Measurements from ENCODE around the gene SNX30.

SNX30 gene

DNA sequence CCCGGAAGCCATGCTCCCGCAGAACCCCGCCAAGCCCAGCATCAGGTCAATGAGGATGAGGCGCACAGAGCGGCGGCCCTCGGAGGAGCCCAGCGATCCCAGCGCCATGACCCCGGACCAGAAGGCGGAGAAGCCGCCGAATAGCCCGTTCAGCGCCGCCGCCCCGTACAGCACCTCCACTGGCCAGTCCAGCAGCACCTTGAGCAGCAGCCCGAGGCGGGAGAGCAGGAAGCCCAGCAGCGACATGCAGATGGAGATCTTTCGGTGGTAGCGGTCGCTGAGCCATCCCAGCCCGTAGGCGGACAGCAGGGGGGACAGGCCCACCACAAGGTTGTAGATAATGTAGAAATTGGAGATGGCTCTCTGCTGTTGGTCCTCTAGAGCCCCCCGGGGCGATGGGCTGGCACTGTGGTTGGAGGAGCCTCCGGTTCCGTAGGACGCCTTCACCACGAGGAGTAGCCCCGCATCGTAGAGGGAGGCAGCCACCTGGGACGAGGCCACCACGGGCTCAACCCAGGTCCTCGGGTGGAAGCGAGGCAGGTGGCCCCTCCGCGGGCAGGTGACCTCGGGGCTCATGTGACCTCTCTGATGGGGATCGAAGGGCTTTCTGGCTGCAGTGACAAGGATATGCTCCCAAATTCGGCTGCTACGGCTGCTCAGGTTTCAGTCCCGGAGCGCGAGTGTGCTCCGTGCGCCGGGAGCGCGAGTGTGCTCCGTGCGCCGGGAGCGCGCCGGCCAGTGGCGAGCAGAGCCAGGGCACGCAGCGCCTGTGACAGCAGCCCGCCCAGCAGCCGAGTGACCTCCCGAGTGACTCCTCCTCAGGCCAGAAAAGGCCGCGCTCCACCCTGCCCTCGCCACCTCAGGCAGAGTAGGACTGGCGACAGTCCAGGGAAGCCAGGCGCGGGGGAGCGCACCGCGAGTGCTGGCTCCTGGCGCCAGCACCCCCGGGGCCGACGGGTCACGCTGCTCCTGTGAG is 139.8 kb downstream of the SNX30 start, which contains the start of gene SLC46A2:
Gene SLC46A2, minus strand, starts transcription at position 771 of the 976 bp plus-strand sequence. Its CDS starts 195 bp downstream, at position 576.
- DNase-seq, result no peak

DNA sequence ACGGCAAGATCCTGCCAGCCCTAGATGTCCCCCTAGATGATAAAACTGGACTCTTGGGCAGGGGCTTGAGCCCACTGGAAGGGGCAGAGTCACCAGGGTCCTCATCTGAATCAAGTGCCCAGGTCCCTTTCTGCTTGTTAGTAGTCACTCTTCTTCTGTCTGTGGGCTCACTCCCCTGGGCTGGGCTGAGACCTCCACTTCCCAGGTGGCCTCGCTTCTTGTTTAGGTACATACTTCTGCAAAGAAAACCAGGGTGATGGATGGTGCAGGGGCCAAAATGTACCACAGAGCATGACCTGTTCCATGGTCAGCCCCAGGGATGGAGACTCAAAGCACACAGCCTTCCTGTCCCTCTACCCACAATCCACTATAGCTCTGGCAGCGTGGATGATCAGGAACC is 141.0 kb downstream of the SNX30 start:
- no peak for DNase-seq

DNA sequence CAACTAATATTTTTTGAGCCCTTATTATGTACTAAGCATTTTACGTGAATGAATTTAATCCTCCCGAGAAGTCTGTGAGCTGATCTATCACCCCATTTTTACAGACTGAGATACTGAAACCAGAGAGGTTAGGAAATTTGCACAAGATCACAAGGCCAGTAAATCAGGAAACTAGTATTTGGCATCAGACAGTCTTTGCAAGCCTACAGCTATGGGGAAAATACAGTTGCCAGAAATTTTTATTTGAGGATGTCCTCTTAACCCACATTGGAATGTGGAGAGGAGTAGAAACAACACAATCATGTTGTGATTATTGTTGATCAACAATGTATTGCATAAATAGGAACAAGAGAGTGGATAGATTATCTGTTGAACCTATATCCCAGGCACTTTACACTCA is 142.4 kb downstream of the SNX30 start:
- DNase-seq, result no peak

DNA sequence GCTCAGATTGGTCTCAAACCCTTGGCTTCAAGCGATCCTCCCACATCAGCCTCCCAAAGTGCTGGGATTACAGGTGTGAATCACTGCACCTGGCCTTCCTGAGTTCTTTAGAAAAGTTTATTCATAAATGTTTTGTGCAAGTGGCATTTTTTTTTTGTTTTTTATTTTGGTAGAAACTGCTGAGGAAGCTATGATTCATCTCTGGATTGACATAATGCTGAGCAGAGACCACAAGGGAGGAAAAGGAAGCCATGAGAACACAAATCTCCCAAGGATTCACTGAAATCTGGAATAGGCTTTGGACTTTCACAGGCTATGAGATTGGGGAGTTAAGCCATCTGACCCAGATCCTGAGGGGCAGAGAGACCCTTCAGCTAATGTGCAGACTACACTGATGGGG is 143.5 kb downstream of the SNX30 start:
- DNase-seq, result no peak

DNA sequence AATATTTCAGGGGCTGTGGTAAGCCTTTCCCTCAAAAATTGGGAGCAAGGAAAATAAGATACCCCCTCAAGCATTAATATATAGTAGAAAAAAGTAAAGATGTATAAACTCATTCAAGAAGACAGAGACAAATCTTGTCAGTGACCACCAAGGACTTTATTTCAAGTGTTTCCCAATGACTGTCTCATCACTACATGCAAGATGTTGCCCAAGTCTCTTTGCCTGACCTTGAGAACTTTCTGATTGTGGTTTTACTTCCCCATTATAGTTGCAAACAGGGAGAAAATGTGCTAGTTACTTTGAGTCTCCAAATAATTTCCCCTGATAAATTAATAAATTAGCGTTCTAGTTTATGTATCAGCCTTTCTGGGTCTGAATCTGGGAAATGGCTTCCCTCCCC is 144.1 kb downstream of the SNX30 start:
- DNase-seq, result no peak

DNA sequence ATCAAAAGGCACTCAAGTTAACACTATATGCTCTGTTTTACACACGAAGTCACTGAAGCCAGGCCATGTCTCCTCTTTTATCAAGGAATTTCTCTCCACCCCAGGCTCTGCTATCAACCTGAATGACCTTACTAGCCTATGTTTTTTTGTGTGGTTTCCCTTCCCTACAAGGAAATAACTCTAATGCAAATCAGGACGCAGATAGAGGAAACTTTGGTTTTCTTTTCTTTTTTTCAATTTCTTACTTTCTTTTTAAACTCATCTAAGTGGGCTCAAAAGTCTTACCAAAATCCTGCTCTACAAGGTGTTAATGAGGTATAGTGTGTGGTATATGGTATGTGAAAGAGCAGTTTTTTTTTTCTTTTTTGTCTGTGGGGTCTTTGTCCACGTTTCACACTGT is 145.6 kb downstream of the SNX30 start:
- DNase-seq, result no peak

DNA sequence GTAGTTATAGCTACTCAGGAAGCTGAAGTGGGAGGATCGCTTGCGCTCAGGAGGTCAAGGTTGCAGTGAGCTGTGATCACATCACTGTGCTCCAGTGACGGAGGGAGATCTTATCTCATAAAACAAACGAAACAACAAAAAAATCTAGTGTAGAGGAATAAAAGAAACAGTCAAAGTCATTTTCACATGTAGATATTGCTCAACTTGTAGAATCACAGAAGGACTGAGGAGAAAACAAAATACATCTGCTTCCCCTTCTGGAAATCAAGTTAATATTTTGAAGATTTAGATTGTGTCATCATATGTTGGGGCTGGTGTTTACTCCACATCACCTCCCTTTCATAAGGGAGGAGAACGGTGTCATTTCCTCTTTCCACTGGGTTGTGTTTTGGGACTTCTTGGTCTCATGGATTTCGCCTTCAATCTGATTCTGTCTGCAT is 148.3 kb downstream of the SNX30 start:
- no peak for DNase-seq

DNA sequence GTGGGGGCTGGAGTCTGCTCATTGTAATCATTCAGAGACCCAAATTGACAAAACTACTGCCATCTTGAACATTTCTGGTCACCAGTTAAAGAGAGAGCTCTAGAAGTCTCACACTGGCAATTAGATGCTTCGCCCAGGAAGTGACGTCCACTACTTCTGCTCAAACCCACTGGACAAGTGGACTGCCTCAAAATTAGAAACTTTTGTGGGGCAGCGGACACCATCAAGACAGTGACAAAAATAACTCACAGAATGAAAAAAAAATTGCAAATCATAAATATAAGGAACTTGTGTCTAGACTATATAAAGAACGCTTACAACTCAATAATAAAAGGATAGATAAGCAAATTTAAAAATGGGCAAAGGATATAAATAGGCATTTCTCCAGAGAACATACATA is 149.9 kb downstream of the SNX30 start:
- DNase-seq, result no peak

DNA sequence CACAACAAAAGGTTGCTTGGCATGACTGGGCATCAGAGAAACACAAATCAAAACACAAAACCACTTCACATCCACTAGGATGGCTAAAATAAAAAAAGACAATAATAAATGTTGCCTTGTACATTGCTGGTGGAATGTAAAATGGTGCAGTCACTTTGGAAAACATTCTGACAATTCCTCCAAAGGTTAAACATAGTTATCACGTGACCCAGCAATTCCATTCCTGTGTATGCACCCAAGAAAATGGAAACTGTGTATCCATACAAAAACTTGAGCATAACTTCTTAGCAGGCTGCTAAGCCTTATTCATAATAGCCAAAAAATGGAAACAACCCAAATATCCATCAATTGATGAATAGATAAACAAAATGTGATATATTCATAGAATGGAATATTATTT is 150.3 kb downstream of the SNX30 start:
- DNase-seq, result no peak

DNA sequence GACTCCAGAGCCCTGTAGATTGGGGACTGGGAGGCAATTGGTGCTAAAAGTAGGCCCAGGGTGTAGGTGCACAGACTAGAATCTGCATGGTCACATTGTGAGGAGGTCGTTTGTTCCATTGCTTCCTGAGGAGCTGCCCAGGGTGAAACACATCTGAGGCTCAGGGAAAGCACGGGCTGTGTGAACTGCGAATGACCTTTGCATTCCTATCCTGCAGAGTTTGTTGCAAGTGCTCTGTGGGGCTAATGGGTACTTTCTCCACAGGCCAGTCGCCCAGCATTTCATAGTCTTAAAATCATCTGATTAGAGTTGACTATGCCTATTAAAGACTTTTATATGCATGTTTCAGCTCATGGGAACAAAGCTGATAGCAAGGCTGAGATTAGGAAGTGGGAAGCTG is 154.5 kb downstream of the SNX30 start:
- no peak for DNase-seq

DNA sequence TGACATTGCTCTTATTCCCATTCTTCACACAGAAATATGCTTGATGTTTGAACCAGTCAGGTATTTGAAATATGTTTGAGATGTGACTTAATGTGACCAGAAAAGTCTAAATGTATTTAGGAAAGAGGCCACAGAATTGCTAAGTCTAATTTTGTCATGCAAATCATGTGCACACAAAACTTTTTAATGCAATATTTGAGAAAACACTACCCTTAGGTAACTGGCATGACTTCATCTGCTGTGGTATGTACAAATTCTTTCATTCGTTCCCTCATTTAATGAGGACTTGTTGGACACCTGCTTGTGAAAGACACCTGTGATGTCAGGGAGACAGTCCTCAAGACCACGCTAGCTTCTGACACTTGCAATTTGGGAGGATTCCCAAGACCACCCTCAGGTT is 161.2 kb downstream of the SNX30 start:
- no peak for DNase-seq

DNA sequence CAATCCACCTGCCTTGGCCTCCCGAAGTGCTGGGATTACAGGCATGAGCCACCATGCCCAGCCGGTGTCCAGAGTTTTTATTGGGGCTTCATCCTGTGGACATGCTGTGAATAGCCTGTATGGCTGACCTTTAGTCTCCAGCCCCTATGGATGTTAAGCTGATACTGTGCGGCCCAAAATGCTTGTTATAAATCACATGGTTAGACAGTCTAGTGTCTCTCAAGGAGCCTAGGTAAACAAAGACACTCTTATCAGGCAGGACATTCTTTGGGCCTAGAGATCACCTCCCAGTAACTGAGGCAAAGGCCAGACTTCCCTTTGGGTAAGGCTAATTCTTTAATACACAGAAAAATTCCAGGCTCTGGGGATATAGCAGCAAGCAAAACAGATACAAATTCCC is 162.1 kb downstream of the SNX30 start:
- DNase-seq, result no peak

DNA sequence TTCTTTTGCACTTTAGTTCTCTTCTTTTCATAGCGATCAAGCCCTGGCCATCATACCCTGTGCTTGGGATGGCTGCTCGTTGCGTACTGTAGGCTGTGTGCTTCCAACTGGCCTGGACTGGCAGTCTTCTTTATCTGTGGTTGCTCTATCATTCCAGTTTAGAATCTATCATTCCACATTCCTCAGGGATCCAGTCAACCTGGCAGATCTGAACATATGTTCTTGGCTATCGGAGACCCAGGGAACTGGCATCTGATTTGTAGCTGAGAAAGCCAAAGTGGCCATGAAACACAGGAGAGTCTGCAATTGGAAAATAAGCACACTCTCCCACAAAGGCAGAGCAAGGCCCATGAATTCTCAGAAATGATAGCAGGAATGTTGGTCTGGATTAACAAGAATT is 162.8 kb downstream of the SNX30 start:
- DNase-seq, result no peak

DNA sequence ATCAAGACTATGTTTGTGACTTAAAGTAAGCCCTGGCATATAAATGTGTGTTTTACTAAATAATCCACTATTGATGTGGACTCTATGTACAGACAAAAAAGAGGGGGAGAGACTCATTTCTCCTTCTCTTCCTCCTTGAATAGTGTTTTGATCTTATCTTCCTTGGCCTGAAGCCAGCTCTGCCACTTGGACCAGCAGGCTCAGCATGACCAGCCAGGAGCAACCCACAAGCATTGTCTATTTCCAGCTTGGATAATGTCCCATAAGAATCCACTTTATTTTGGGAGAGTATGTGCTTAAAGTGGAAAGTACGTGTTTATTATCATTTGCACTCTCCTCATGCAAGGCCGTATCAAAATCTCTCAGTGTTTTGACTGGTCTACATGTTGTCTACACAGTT is 164.0 kb downstream of the SNX30 start:
- DNase-seq, result no peak

DNA sequence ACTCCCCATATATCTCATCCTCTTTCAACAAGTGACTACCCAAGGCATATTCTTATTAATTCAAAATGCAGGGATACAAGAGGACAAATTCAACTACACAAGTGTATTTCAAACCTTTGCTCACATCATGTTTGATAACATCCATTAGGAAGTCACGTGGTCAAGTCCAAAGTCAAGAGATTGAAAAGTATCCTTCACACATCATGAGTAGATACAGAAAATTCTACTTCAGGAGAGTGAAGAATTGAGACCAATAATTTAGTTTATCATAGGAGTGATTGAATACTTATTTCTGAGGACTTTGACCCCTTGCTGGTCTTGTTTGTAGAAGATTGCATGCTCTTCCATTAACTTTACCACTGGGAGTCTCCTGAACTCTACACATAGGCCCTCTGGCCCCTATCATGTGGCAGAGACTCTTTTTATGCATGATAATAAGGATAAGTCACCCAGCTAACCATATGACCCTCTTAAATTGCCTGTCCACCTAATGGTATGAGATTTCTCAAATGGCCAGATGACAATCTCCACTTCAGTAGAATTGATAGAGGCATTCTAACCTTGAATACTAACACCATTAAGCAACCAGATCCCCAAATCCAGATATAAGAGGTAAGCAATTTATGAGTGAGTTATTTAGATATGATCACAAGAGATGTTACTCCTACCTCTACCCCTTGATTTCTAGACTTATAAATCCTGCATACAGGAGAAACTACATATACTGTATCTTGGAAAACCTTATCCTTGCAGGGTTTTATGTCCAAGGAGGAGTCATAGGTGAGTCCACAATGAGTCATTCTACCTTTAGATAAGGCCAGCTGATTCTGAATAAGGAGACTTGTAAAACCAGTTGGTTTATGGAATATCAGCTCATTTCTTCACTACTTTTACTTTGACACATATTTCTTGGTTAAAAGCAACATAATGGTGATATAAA is 166.8 kb downstream of the SNX30 start:
- no peak for DNase-seq

DNA sequence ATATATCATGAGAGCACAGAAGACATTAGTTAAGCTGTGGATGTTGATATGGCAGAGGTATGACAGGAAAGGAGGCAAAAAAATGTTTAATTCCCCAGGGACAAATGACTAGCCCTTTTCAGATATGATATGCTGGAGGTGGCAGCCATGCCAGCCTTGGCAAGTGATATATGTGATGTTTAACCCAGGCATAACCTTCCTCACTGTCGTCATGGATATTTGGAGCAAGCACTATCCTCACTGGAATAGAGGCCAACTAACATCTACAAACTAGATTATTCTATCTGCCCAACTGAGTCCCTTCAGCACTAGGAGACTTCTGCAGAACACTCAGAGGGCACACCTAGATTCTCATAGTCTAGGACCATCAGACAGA is 167.4 kb downstream of the SNX30 start:
- no peak for DNase-seq

DNA sequence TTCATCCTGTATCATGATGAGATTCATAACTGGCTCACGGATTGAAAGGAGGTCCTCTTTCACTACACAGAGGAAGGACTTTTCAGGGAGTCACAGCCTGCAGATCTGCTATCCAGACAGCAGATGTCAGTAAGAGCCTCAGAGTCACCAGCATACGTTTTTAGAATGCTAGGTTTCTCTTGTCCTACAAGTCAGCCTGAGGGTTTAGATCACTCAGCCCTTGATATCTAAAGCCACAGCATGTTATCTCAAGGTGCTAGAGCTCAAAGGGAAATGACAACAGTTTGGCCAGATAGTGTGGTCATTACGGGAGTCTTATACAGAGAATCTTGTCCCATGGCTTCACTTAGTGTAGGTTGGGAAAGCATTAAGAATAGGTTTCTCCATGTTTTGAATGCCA is 171.0 kb downstream of the SNX30 start:
- no peak for DNase-seq
